Measurements from ENCODE around the gene SPRR1A.

The SPRR1A gene

GRCh38 chr1:153032677-153033308 lies 48.9 kb downstream of the SPRR1A start:
- DNase-seq = peak; percentile 71

- DNase-seq = no peak
Measured at GRCh38 chr1:153035211-153035610, 51.3 kb downstream of the SPRR1A start.

Data from islet precursor cell (in vitro differentiated cells).